ENCODE data around the gene SRGAP1.

SRGAP1 gene

GRCh38 chr12:64145226-64145625, 300.7 kb downstream of the SRGAP1 start:
- in situ Hi-C loops (cut with MboI; ENCODE audit: low pct_unique_long_range_greater_than_20kb, low sequenced_read_pairs, unreplicated experiment): no loop called here
- DNase-seq (ENCODE audit: low spot score): no peak
- no peak for TF ChIP-seq CTCF (IDR thresholded peaks at IDR 0.05; ENCODE audit: extremely low read depth, insufficient read depth, missing control alignments)

- TF ChIP-seq CTCF (IDR thresholded peaks at IDR 0.05; ENCODE audit: extremely low read depth, insufficient read depth, missing control alignments): no peak
- in situ Hi-C loops (cut with MboI; ENCODE audit: low pct_unique_long_range_greater_than_20kb, low sequenced_read_pairs, unreplicated experiment): no loop called here
- no peak for DNase-seq (ENCODE audit: low spot score)
These were observed 302.6 kb downstream of the SRGAP1 start for GRCh38 chr12:64147011-64147631.

GRCh38 chr12:64147875-64148274, 303.4 kb downstream of the SRGAP1 start:
- no peak for DNase-seq (ENCODE audit: low spot score)
- in situ Hi-C loops (cut with MboI; ENCODE audit: low pct_unique_long_range_greater_than_20kb, low sequenced_read_pairs, unreplicated experiment): no loop called here
- TF ChIP-seq CTCF (IDR thresholded peaks at IDR 0.05; ENCODE audit: extremely low read depth, insufficient read depth, missing control alignments): no peak

- no peak for TF ChIP-seq CTCF (IDR thresholded peaks at IDR 0.05; ENCODE audit: extremely low read depth, insufficient read depth, missing control alignments)
- in situ Hi-C loops (cut with MboI; ENCODE audit: low pct_unique_long_range_greater_than_20kb, low sequenced_read_pairs, unreplicated experiment): no loop called here
- DNase-seq (ENCODE audit: low spot score): no peak
These were observed 310.2 kb downstream of the SRGAP1 start for GRCh38 chr12:64154677-64155076.

- DNase-seq (ENCODE audit: low spot score): no peak
- no peak for TF ChIP-seq CTCF (IDR thresholded peaks at IDR 0.05; ENCODE audit: extremely low read depth, insufficient read depth, missing control alignments)
- in situ Hi-C loops (cut with MboI; ENCODE audit: low pct_unique_long_range_greater_than_20kb, low sequenced_read_pairs, unreplicated experiment): no loop called here
These were observed 312.6 kb downstream of the SRGAP1 start for GRCh38 chr12:64157110-64157509.

GRCh38 chr12:64160021-64160710, 315.7 kb downstream of the SRGAP1 start:
- in situ Hi-C loops (cut with MboI; ENCODE audit: low pct_unique_long_range_greater_than_20kb, low sequenced_read_pairs, unreplicated experiment): no loop called here
- no peak for DNase-seq (ENCODE audit: low spot score)
- no peak for TF ChIP-seq CTCF (IDR thresholded peaks at IDR 0.05; ENCODE audit: extremely low read depth, insufficient read depth, missing control alignments)

All from GM13977 (cell line).